GM19395 (cell line): ENCODE results near the gene CCDC40.

Experiments used
- ATAC-seq: cut with Tn5 transposase; IDR thresholded peaks from one replicate; pipeline ENCODE4 v1.9.1; 2021; ENCODE audit warnings: mild to moderate bottlenecking, moderate library complexity; ENCODE audit not compliant: unreplicated experiment

CCDC40 gene

GRCh38 chr17:79997011-79997660, 39.3 kb upstream of the CCDC40 start:
- no peak for ATAC-seq

GRCh38 chr17:80000136-80000535, 36.3 kb upstream of the CCDC40 start:
- no peak for ATAC-seq

- ATAC-seq: no peak
Measured at GRCh38 chr17:80000981-80001775, 35.3 kb upstream of the CCDC40 start.

GRCh38 chr17:80002070-80002641, 34.3 kb upstream of the CCDC40 start:
- no peak for ATAC-seq

- ATAC-seq: no peak
Measured at GRCh38 chr17:80002690-80003490, 33.6 kb upstream of the CCDC40 start.

GRCh38 chr17:80003969-80004368, 32.5 kb upstream of the CCDC40 start:
- no peak for ATAC-seq

GRCh38 chr17:80005360-80006338, 30.8 kb upstream of the CCDC40 start:
- no peak for ATAC-seq

- no peak for ATAC-seq
Measured at GRCh38 chr17:80006339-80006720, 30.1 kb upstream of the CCDC40 start.

GRCh38 chr17:80006811-80007752, 29.4 kb upstream of the CCDC40 start:
- ATAC-seq: no peak

- no peak for ATAC-seq
Measured at GRCh38 chr17:80007939-80008338, 28.5 kb upstream of the CCDC40 start.

- no peak for ATAC-seq
Measured at GRCh38 chr17:80008383-80008840, 28.0 kb upstream of the CCDC40 start.

GRCh38 chr17:80008848-80009247, 27.6 kb upstream of the CCDC40 start:
- no peak for ATAC-seq

- no peak for ATAC-seq
Measured at GRCh38 chr17:80009391-80010282, 26.8 kb upstream of the CCDC40 start.

GRCh38 chr17:80010283-80010858, 26.1 kb upstream of the CCDC40 start:
- ATAC-seq: no peak

GRCh38 chr17:80011989-80012555, 24.4 kb upstream of the CCDC40 start:
- no peak for ATAC-seq

- ATAC-seq: no peak
Measured at GRCh38 chr17:80012765-80013741, 23.4 kb upstream of the CCDC40 start.
